ENCODE results near the gene SLC45A3. TPM values are rescaled to one million over a fixed set of nuclear protein-coding genes. Genes with fewer than 3 reads are reported as not detected.

SLC45A3 gene
- total and polyA plus RNA-seq, 2 of the 8 experiments (the other 6 are each of a cell fraction or from before 2014, with no cell fraction given), result 13.0 to 14.3 TPM

- TF ChIP-seq JUND (IDR thresholded peaks at IDR 0.05; ENCODE audit: low read length) (no peak), SRF (IDR thresholded peaks at IDR 0.05; ENCODE audit: low read depth, low read length) (no peak)
- TF ChIP-seq, protein P1, sequence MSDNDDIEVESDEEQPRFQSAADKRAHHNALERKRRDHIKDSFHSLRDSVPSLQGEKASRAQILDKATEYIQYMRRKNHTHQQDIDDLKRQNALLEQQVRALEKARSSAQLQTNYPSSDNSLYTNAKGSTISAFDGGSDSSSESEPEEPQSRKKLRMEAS (IDR thresholded peaks at IDR 0.05), result no peak
Observed at GRCh38 chr1:205642679-205643307, 37.5 kb downstream of the SLC45A3 start (continued).

Data from H1 (cell line).